Smooth muscle cell of the brain vasculature (primary cell): ENCODE data around the gene PRR20A.
"Not testable (repeated sequence)": the region's sequence is repeated elsewhere in the genome, so short reads cannot be mapped to it uniquely, and the experiment has no call there.

Source experiments
- DNase-seq: peaks from one replicate; pipeline ENCODE4 v3.0.0-alpha.2; 2012; ENCODE audit warnings: low read depth, low spot score

The PRR20A gene

GRCh38 chr13:57140235-57140968, at the start of gene PRR20A:
TSS of gene PRR20A (plus strand) at chr13:57140918. CDS start at chr13:57141305, 387 bp downstream.
- DNase-seq: not testable (repeated sequence)

- DNase-seq: no peak
Observed at GRCh38 chr13:57114945-57115344, 25.8 kb upstream of the PRR20A start.

- DNase-seq: no peak
Observed at GRCh38 chr13:57123681-57124080, 17.0 kb upstream of the PRR20A start.

GRCh38 chr13:57128909-57129308, 11.8 kb upstream of the PRR20A start:
- no peak for DNase-seq

- DNase-seq: no peak
Observed at GRCh38 chr13:57136093-57136492, 4.6 kb upstream of the PRR20A start.

- DNase-seq: no peak
Observed at GRCh38 chr13:57137585-57137984, 3.1 kb upstream of the PRR20A start.

- no peak for DNase-seq
Observed at GRCh38 chr13:57138988-57139387, 1.7 kb upstream of the PRR20A start.

- DNase-seq: not testable (repeated sequence)
Observed at GRCh38 chr13:57139781-57140180, 937 bp upstream of the PRR20A start.

- DNase-seq: not testable (repeated sequence)
Observed at GRCh38 chr13:57147188-57147587, 6.5 kb downstream of the PRR20A start, which contains the start of gene PRR20B. TSS of gene PRR20B (plus strand) at chr13:57147488. CDS start at chr13:57147875, 387 bp downstream.

GRCh38 chr13:57148106-57148505, 7.4 kb downstream of the PRR20A start:
- DNase-seq: not testable (repeated sequence)

- DNase-seq: not testable (repeated sequence)
Observed at GRCh38 chr13:57153761-57154160, 13.0 kb downstream of the PRR20A start, which contains the start of gene PRR20C. TSS of gene PRR20C (plus strand) at chr13:57154061. CDS start at chr13:57154448, 387 bp downstream.

- DNase-seq: not testable (repeated sequence)
Observed at GRCh38 chr13:57160332-57160731, 19.6 kb downstream of the PRR20A start, which contains the start of gene PRR20D. TSS of gene PRR20D (plus strand) at chr13:57160632. CDS start at chr13:57161019, 387 bp downstream.

- DNase-seq: not testable (repeated sequence)
Observed at GRCh38 chr13:57166897-57167296, 26.2 kb downstream of the PRR20A start, which contains the start of gene PRR20E. TSS of gene PRR20E (plus strand) at chr13:57167197. CDS start at chr13:57167584, 387 bp downstream.

- DNase-seq: no peak
Observed at GRCh38 chr13:57191667-57192066, 50.9 kb downstream of the PRR20A start.
